ENCODE measurements around the gene ANK3. TPM values are rescaled to one million over a fixed set of nuclear protein-coding genes. Genes with fewer than 3 reads are reported as not detected.

Gene ANK3
- polyA plus RNA-seq, 1 donor (not counting 4 experiments of a cell fraction or from before 2014, with no cell fraction given): 8.3 TPM

GRCh38 chr10:60390224-60390626, 550 bp upstream of the ANK3 start:
- Histone ChIP-seq H3K9me1 (ENCODE audit: control insufficient read depth, extremely low read depth, insufficient read depth, low read length) (no peaks in the 10 kb centered on the region), H3K4me2 (ENCODE audit: control insufficient read depth, extremely low read depth, insufficient read depth, low read depth, low read length) (no peak overlapping the region), H3K79me2 (ENCODE audit: control insufficient read depth, insufficient read depth, low read length) (no peaks in the 10 kb centered on the region), H3K27me3 (ENCODE audit: control insufficient read depth, extremely low read depth, insufficient read depth, low read length) (no peaks in the 10 kb centered on the region), H4K20me1 (ENCODE audit: control insufficient read depth, extremely low read depth, insufficient read depth, low read length) (no peaks in the 10 kb centered on the region), H3K9ac (ENCODE audit: control insufficient read depth, extremely low read depth, insufficient read depth, low read length) (no peak overlapping the region), H3K36me3 (ENCODE audit: control insufficient read depth in 2 of 2, extremely low read depth in 1 of 2, insufficient read depth in 2 of 2, low read length in 2 of 2) (no peaks in the 10 kb centered on the region), H3K9me3 (ENCODE audit: control insufficient read depth, low read depth, low read length) (no peaks in the 10 kb centered on the region), H3K4me3 (ENCODE audit: control insufficient read depth in 2 of 3, extremely low read depth in 1 of 3, insufficient read depth in 2 of 3, low read depth in 1 of 3, low read length in 3 of 3) (no peak overlapping the region), H2AFZ (ENCODE audit: control insufficient read depth, low read length) (no peak overlapping the region), H3K4me1 (ENCODE audit: control insufficient read depth, extremely low read depth, insufficient read depth, low read length) (peaks cover 3% of the 10 kb centered on the region), H3K27ac (ENCODE audit: control insufficient read depth, insufficient read depth, low read length) (no peak overlapping the region)
- no peak for FAIRE-seq
- TF ChIP-seq CTCF (optimal IDR thresholded peaks at IDR 0.05 in 1 of 3, IDR thresholded peaks at IDR 0.05 in 1 of 3, conservative IDR thresholded peaks at IDR 0.05 in 1 of 3; ENCODE audit: extremely low read depth in 1 of 3, insufficient read depth in 2 of 3, low read length in 3 of 3) (no peak), EZH2 (IDR thresholded peaks at IDR 0.05; ENCODE audit: low read length) (no peak)
- dilution Hi-C loops (cut with MboI; ENCODE audit: extremely low pct_ligation_motif_present, low sequenced_read_pairs): no loop called here
- no peak for DNase-seq (ENCODE audit: low read depth, low spot score)

GRCh38 chr10:60388709-60389301, 870 bp downstream of the ANK3 start:
- Histone ChIP-seq H3K27ac (ENCODE audit: control insufficient read depth, insufficient read depth, low read length) (no peak overlapping the region), H4K20me1 (ENCODE audit: control insufficient read depth, extremely low read depth, insufficient read depth, low read length) (no peaks in the 10 kb centered on the region), H3K4me1 (ENCODE audit: control insufficient read depth, extremely low read depth, insufficient read depth, low read length) (peaks cover 17% of the 10 kb centered on the region), H3K9me3 (ENCODE audit: control insufficient read depth, low read depth, low read length) (no peaks in the 10 kb centered on the region), H3K9me1 (ENCODE audit: control insufficient read depth, extremely low read depth, insufficient read depth, low read length) (no peaks in the 10 kb centered on the region), H3K4me2 (ENCODE audit: control insufficient read depth, extremely low read depth, insufficient read depth, low read depth, low read length) (no peak overlapping the region), H2AFZ (ENCODE audit: control insufficient read depth, low read length) (no peak overlapping the region), H3K9ac (ENCODE audit: control insufficient read depth, extremely low read depth, insufficient read depth, low read length) (no peak overlapping the region), H3K27me3 (ENCODE audit: control insufficient read depth, extremely low read depth, insufficient read depth, low read length) (no peaks in the 10 kb centered on the region), H3K36me3 (ENCODE audit: control insufficient read depth in 2 of 2, extremely low read depth in 1 of 2, insufficient read depth in 2 of 2, low read length in 2 of 2) (no peaks in the 10 kb centered on the region), H3K4me3 (ENCODE audit: control insufficient read depth in 2 of 3, extremely low read depth in 1 of 3, insufficient read depth in 2 of 3, low read depth in 1 of 3, low read length in 3 of 3) (no peak overlapping the region), H3K79me2 (ENCODE audit: control insufficient read depth, insufficient read depth, low read length) (no peaks in the 10 kb centered on the region)
- dilution Hi-C loops (cut with MboI; ENCODE audit: extremely low pct_ligation_motif_present, low sequenced_read_pairs): no loop called here
- DNase-seq (ENCODE audit: low read depth, low spot score) (no peak), FAIRE-seq (no peak)
- TF ChIP-seq EZH2 (IDR thresholded peaks at IDR 0.05; ENCODE audit: low read length) (no peak), CTCF (optimal IDR thresholded peaks at IDR 0.05 in 1 of 3, IDR thresholded peaks at IDR 0.05 in 1 of 3, conservative IDR thresholded peaks at IDR 0.05 in 1 of 3; ENCODE audit: extremely low read depth in 1 of 3, insufficient read depth in 2 of 3, low read length in 3 of 3) (no peak)

All from keratinocyte (primary cell).